GOT3 (cell line): ENCODE data around the gene SCAPER.

Experiments used
- DNase-seq: peaks from one replicate; lab custom pipeline; 2025; ENCODE audit warnings: mixed read lengths; lab: John Stamatoyannopoulos, UW

Gene SCAPER

GRCh38 chr15:76905013-76905839 lies at the start of gene SCAPER:
Gene SCAPER, minus strand, starts transcription at chr15:76905340. Its CDS starts 21,523 bp downstream, at chr15:76883817.
- DNase-seq, result peak; percentile 71

GRCh38 chr15:76954744-76955143 lies 49.6 kb upstream of the SCAPER start:
- DNase-seq, result no peak

GRCh38 chr15:76953913-76954312 lies 48.8 kb upstream of the SCAPER start:
- DNase-seq, result no peak

GRCh38 chr15:76951220-76951619 lies 46.1 kb upstream of the SCAPER start:
- no peak for DNase-seq

- DNase-seq, result no peak
Measured at GRCh38 chr15:76947454-76947853, 42.3 kb upstream of the SCAPER start.

- no peak for DNase-seq
Measured at GRCh38 chr15:76945494-76946093, 40.5 kb upstream of the SCAPER start.

- DNase-seq, result no peak
Measured at GRCh38 chr15:76942331-76942730, 37.2 kb upstream of the SCAPER start.

- DNase-seq, result no peak
Measured at GRCh38 chr15:76941636-76942035, 36.5 kb upstream of the SCAPER start.

- no peak for DNase-seq
Measured at GRCh38 chr15:76939715-76940114, 34.6 kb upstream of the SCAPER start.

GRCh38 chr15:76938752-76939151 lies 33.6 kb upstream of the SCAPER start:
- DNase-seq, result no peak

GRCh38 chr15:76936671-76937070 lies 31.5 kb upstream of the SCAPER start:
- DNase-seq, result no peak

- no peak for DNase-seq
Measured at GRCh38 chr15:76935620-76936019, 30.5 kb upstream of the SCAPER start.

- DNase-seq, result no peak
Measured at GRCh38 chr15:76932135-76932966, 27.2 kb upstream of the SCAPER start.

GRCh38 chr15:76931397-76932134 lies 26.4 kb upstream of the SCAPER start, which contains the start of gene RCN2:
Gene RCN2, plus strand, starts transcription at chr15:76931749. Its CDS starts 93 bp downstream, at chr15:76931842.
- peak; percentile 84 for DNase-seq

- DNase-seq, result no peak
Measured at GRCh38 chr15:76930831-76931396, 25.8 kb upstream of the SCAPER start.

- no peak for DNase-seq
Measured at GRCh38 chr15:76929011-76929760, 24.0 kb upstream of the SCAPER start.

GRCh38 chr15:76928201-76928600 lies 23.1 kb upstream of the SCAPER start:
- no peak for DNase-seq

- DNase-seq, result no peak
Measured at GRCh38 chr15:76916369-76916768, 11.2 kb upstream of the SCAPER start.

GRCh38 chr15:76913737-76914136 lies 8.6 kb upstream of the SCAPER start:
- DNase-seq, result no peak

- no peak for DNase-seq
Measured at GRCh38 chr15:76912430-76912829, 7.3 kb upstream of the SCAPER start.

GRCh38 chr15:76905855-76906254 lies 715 bp upstream of the SCAPER start:
- no peak for DNase-seq
